ENCODE measurements around the gene MBD3. TPM values are rescaled to one million over a fixed set of nuclear protein-coding genes. Genes with fewer than 3 reads are reported as not detected.

MBD3 gene
- total RNA-seq, 4 donors from 2014 or later = 61.4 to 121 (median 68.7) TPM

DNA sequence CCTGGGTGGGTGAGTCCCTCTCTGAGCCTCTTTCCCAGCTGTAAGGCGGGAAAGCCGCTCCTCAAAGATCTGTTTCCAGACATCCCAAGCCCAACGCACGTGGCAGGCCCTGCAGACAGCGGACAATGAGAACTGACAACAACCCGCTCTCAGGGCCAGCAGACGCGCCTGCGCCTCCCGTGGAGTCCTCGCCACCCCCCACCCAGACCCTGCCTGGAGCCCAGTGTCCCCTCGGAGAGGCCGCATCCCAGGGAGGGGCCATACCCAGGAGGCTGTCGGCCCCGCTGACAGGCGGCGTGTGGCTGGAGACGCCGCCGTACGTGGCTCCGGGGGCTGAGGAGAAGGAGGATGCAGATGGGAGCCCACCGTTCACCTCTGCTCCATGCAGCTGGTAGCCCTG is 28.9 kb upstream of the MBD3 start:
- in situ Hi-C loops (cut with MboI; ENCODE audit: low pct_ligation_motif_present in 1 of 4, low pct_unique_long_range_greater_than_20kb in 1 of 4, low sequenced_read_pairs in 3 of 4) (no loop called here), intact Hi-C loops (cut with DNase I; ENCODE audit: low total_unique reads) (no loop called here)
- no peaks in the 10 kb centered on the region for H3K27me3 ChIP-seq
- no peak for DNase-seq
- WGBS, 2 donors (ENCODE audit: low coverage in 1 of 2) = 97% methylated on average over 23 of the region's 23 CpGs; no CpG with 5 or more reads in 1 of the 2 donors
- H3K9me3 ChIP-seq = no peaks in the 10 kb centered on the region
- peaks cover 0 to 6% (median 0%) of the 10 kb centered on the region in 4 donors for H3K36me3 ChIP-seq
- no peak overlapping the region for H3K27ac ChIP-seq
- no peak overlapping the region for H3K4me3 ChIP-seq
- no peaks in the 10 kb centered on the region for H3K4me1 ChIP-seq
- TF ChIP-seq EP300 (IDR thresholded peaks at IDR 0.05; ENCODE audit: low read depth) (no peak), POLR2AphosphoS5 (IDR thresholded peaks at IDR 0.05) (no peak), POLR2A (IDR thresholded peaks at IDR 0.05) (no peak)
- TF ChIP-seq, protein P1, sequence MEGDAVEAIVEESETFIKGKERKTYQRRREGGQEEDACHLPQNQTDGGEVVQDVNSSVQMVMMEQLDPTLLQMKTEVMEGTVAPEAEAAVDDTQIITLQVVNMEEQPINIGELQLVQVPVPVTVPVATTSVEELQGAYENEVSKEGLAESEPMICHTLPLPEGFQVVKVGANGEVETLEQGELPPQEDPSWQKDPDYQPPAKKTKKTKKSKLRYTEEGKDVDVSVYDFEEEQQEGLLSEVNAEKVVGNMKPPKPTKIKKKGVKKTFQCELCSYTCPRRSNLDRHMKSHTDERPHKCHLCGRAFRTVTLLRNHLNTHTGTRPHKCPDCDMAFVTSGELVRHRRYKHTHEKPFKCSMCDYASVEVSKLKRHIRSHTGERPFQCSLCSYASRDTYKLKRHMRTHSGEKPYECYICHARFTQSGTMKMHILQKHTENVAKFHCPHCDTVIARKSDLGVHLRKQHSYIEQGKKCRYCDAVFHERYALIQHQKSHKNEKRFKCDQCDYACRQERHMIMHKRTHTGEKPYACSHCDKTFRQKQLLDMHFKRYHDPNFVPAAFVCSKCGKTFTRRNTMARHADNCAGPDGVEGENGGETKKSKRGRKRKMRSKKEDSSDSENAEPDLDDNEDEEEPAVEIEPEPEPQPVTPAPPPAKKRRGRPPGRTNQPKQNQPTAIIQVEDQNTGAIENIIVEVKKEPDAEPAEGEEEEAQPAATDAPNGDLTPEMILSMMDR (IDR thresholded peaks at IDR 0.05) = no peak

- Histone ChIP-seq H3K27ac (no peak overlapping the region), H3K9me3 (no peaks in the 10 kb centered on the region), H3K36me3 (peaks cover 0 to 4% (median 0%) of the 10 kb centered on the region in 4 donors), H3K27me3 (no peaks in the 10 kb centered on the region), H3K4me1 (no peaks in the 10 kb centered on the region), H3K4me3 (no peak overlapping the region)
- intact Hi-C loops (cut with DNase I; ENCODE audit: low total_unique reads) = no loop called here
- DNase-seq = no peak
- in situ Hi-C loops (cut with MboI; ENCODE audit: low pct_ligation_motif_present in 1 of 4, low pct_unique_long_range_greater_than_20kb in 1 of 4, low sequenced_read_pairs in 3 of 4) = no loop called here
- TF ChIP-seq POLR2AphosphoS5 (IDR thresholded peaks at IDR 0.05) (no peak), EP300 (IDR thresholded peaks at IDR 0.05; ENCODE audit: low read depth) (no peak), POLR2A (IDR thresholded peaks at IDR 0.05) (no peak)
- TF ChIP-seq, protein P1 (IDR thresholded peaks at IDR 0.05) = no peak
- WGBS, 2 donors (ENCODE audit: low coverage in 1 of 2) = 82% methylated on average over 19 of the region's 19 CpGs; no CpG with 5 or more reads in 1 of the 2 donors
These were observed 28.4 kb upstream of the MBD3 start for GRCh38 chr19:1621021-1621420.

DNA sequence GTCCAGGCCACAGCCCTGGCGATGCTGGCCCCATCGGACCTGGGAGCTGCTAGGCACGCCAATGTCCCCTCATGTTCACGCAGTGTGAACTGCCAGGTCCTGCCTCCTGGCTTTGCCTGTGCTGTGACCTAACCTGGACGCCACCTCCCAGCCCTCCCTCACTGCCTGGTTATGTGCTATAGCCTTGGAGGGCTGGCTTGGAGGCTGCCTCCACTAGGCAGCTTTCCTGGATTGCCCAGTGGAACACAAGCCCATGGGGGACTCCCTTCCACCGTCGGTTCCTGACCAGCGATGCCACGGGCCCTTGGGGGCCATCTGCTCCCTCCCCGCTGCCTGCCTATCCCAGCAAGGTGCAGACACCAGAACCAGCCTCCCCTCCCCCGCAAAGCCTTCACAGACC is 27.8 kb upstream of the MBD3 start:
- 84% methylated on average over 10 of the region's 11 CpGs; no CpG with 5 or more reads in 1 of the 2 donors for WGBS, 2 donors (ENCODE audit: low coverage in 1 of 2)
- H3K9me3 ChIP-seq = no peaks in the 10 kb centered on the region
- H3K27ac ChIP-seq = no peak overlapping the region
- no peaks in the 10 kb centered on the region for H3K4me1 ChIP-seq
- in situ Hi-C loops (cut with MboI; ENCODE audit: low pct_ligation_motif_present in 1 of 4, low pct_unique_long_range_greater_than_20kb in 1 of 4, low sequenced_read_pairs in 3 of 4) = no loop called here
- DNase-seq = no peak
- intact Hi-C loops (cut with DNase I; ENCODE audit: low total_unique reads) = no loop called here
- no peaks in the 10 kb centered on the region for H3K27me3 ChIP-seq
- H3K4me3 ChIP-seq = no peak overlapping the region
- TF ChIP-seq, protein P1 (IDR thresholded peaks at IDR 0.05) = no peak
- TF ChIP-seq POLR2AphosphoS5 (IDR thresholded peaks at IDR 0.05) = no peak
- TF ChIP-seq POLR2A (IDR thresholded peaks at IDR 0.05) = no peak
- no peak for TF ChIP-seq EP300 (IDR thresholded peaks at IDR 0.05; ENCODE audit: low read depth)
- peaks cover 0 to 4% (median 2%) of the 10 kb centered on the region in 4 donors for H3K36me3 ChIP-seq

DNA sequence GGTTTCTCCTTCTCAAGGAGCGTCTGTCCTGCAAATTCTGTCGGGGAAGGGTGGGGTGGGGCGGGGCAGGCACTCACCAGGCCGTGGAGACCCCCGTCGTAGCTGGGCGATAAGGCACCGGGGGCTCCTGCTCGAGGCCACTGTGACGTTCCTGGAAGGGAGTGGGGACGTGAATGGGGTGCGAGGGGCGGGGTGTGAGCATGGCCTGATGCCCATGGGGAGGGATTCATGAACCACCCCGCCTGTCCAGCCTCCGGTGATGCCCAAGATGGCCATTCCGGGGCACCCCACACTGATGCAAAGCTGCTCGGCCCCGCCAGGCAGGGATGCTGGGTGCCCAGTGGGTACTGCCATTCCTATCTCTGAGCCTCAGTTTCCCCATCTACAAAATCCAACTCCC is 27.0 kb upstream of the MBD3 start:
- Histone ChIP-seq H3K9me3 (no peaks in the 10 kb centered on the region), H3K4me3 (no peak overlapping the region), H3K27me3 (no peaks in the 10 kb centered on the region), H3K4me1 (no peaks in the 10 kb centered on the region), H3K36me3 (peaks cover 0 to 12% (median 5%) of the 10 kb centered on the region in 4 donors), H3K27ac (no peak overlapping the region)
- 88% methylated on average over 18 of the region's 18 CpGs; no CpG with 5 or more reads in 1 of the 2 donors for WGBS, 2 donors (ENCODE audit: low coverage in 1 of 2)
- intact Hi-C loops (cut with DNase I; ENCODE audit: low total_unique reads) = no loop called here
- in situ Hi-C loops (cut with MboI; ENCODE audit: low pct_ligation_motif_present in 1 of 4, low pct_unique_long_range_greater_than_20kb in 1 of 4, low sequenced_read_pairs in 3 of 4) = no loop called here
- DNase-seq = no peak
- no peak for TF ChIP-seq POLR2AphosphoS5 (IDR thresholded peaks at IDR 0.05)

GRCh38 chr19:1619094-1619439 is 26.4 kb upstream of the MBD3 start:
- in situ Hi-C loops (cut with MboI; ENCODE audit: low pct_ligation_motif_present in 1 of 4, low pct_unique_long_range_greater_than_20kb in 1 of 4, low sequenced_read_pairs in 3 of 4) = no loop called here

More at GRCh38 chr19:1619094-1619439, 26.4 kb upstream of the MBD3 start:
- peaks cover 0 to 18% (median 7%) of the 10 kb centered on the region in 4 donors for H3K36me3 ChIP-seq
- no peaks in the 10 kb centered on the region for H3K27me3 ChIP-seq
- WGBS, 2 donors (ENCODE audit: low coverage in 1 of 2) = 91% methylated on average over 24 of the region's 26 CpGs; no CpG with 5 or more reads in 1 of the 2 donors
- no peak overlapping the region for H3K27ac ChIP-seq
- no peaks in the 10 kb centered on the region for H3K9me3 ChIP-seq
- intact Hi-C loops (cut with DNase I; ENCODE audit: low total_unique reads) = no loop called here
- no peaks in the 10 kb centered on the region for H3K4me1 ChIP-seq
- TF ChIP-seq, protein P1 (IDR thresholded peaks at IDR 0.05) = no peak
- no peak for TF ChIP-seq POLR2A (IDR thresholded peaks at IDR 0.05)
- TF ChIP-seq POLR2AphosphoS5 (IDR thresholded peaks at IDR 0.05) = no peak
- no peak for TF ChIP-seq EP300 (IDR thresholded peaks at IDR 0.05; ENCODE audit: low read depth)
- no peak overlapping the region for H3K4me3 ChIP-seq
- DNase-seq = no peak

All from transverse colon (tissue), 4 donors.